Hypothalamus (tissue), 51 donors: ENCODE results near the gene LIMS1.
"Not testable (repeated sequence)": the region's sequence is repeated elsewhere in the genome, so short reads cannot be mapped to it uniquely, and the experiment has no call there.

Experiments
- DNase-seq, 51 donors: peaks; one replicate each; lab custom pipeline; 2025; lab: John Stamatoyannopoulos, UW

Gene LIMS1

GRCh38 chr2:108585436-108585835, 51.2 kb downstream of the LIMS1 start:
- DNase-seq, result no peak

GRCh38 chr2:108586116-108586515, 51.8 kb downstream of the LIMS1 start:
- no peak for DNase-seq

- no peak for DNase-seq
Measured at GRCh38 chr2:108586631-108587030, 52.4 kb downstream of the LIMS1 start.

- peak in 4 of 51 donors; percentile 18 to 55 (median 31) for DNase-seq
Measured at GRCh38 chr2:108587621-108588020, 53.4 kb downstream of the LIMS1 start.

- DNase-seq, result no peak
Measured at GRCh38 chr2:108588070-108588668, 53.9 kb downstream of the LIMS1 start.

GRCh38 chr2:108589372-108589771, 55.1 kb downstream of the LIMS1 start:
- DNase-seq, result no peak

GRCh38 chr2:108589781-108590180, 55.5 kb downstream of the LIMS1 start:
- no peak for DNase-seq

- DNase-seq, result no peak
Measured at GRCh38 chr2:108591163-108591562, 56.9 kb downstream of the LIMS1 start.

- no peak for DNase-seq
Measured at GRCh38 chr2:108593547-108594098, 59.4 kb downstream of the LIMS1 start.

GRCh38 chr2:108594132-108594981, 60.1 kb downstream of the LIMS1 start:
- peak in 2 of 51 donors; percentile 44 to 64 for DNase-seq

GRCh38 chr2:108594982-108595464, 60.8 kb downstream of the LIMS1 start:
- DNase-seq, result peak in 1 of 51 donors; percentile 9

- DNase-seq, result not testable (repeated sequence)
Measured at GRCh38 chr2:108595771-108596170, 61.5 kb downstream of the LIMS1 start.

- not testable (repeated sequence) for DNase-seq
Measured at GRCh38 chr2:108597105-108597744, 63.0 kb downstream of the LIMS1 start.

- not testable (repeated sequence) for DNase-seq
Measured at GRCh38 chr2:108601199-108601598, 66.9 kb downstream of the LIMS1 start.

GRCh38 chr2:108602422-108602821, 68.2 kb downstream of the LIMS1 start:
- no peak for DNase-seq

- no peak for DNase-seq
Measured at GRCh38 chr2:108604196-108604595, 69.9 kb downstream of the LIMS1 start.

GRCh38 chr2:108605947-108606346, 71.7 kb downstream of the LIMS1 start:
- no peak for DNase-seq

- DNase-seq, result peak in 14 of 51 donors; percentile 6 to 52 (median 35)
Measured at GRCh38 chr2:108607706-108608301, 73.5 kb downstream of the LIMS1 start.

- no peak for DNase-seq
Measured at GRCh38 chr2:108611021-108611420, 76.8 kb downstream of the LIMS1 start.

GRCh38 chr2:108612153-108612513, 77.9 kb downstream of the LIMS1 start:
- DNase-seq, result peak in 1 of 51 donors; percentile 17
